Activated CD4-positive, alpha-beta T cell treated with anti-CD3 and anti-CD28 coated beads, Interleukin-2, amount 50 U/mL, for 24 hours (primary cell): ENCODE measurements around the gene TTC7B.

Source experiments
- DNase-seq, 2 donors: peaks; one replicate each; pipeline ENCODE4 v3.0.0-alpha.2; 2020; ENCODE audit warnings: low read depth in 1 of 2, low spot score in 1 of 2

The TTC7B gene

DNA sequence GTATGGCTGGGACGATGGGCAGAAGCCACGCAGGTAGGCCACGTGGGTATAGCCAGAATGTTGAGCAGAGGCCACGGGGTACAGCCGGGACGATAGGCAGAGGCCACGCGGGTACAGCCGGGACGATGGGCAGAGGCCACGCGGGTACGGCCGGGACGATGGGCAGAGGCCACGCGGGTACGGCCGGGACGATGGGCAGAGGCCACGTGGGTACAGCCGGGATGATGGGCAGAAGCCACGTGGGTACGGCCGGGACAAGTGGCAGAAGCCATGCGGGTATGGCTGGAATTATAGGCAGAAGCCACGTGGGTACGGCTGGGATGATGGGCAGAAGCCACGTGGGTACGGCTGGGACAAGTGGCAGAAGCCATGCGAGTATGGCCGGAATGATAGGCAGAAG, 195.0 kb downstream of the TTC7B start:
- no peak for DNase-seq

DNA sequence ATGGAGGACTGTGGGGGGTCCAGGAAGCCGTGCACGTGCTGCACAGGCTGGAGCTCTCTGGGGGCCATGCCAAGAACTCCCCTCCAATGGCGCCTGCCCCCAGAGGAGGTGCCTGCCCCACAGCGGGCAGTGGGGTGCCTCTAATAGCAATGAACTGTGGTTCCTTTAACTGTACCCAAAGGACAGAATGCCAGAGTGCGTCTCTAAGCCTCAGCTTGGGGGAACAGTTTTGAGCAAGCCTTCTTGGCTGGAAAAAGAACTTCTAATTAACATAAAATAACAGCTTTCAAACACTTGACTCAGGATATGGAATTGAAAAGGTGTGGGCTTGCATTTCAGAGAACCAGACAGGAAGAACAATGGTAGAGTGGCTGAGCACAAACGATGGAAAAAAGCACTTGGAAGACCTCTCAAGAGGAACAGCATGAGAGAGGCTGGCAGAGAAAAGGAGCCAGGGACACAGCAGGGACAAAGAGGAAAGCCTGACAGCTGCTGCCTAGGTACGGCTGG, 195.6 kb downstream of the TTC7B start:
- no peak for DNase-seq

GRCh38 chr14:90619911-90620310, 196.3 kb downstream of the TTC7B start:
- DNase-seq, result no peak

- DNase-seq, result no peak
Measured at GRCh38 chr14:90617961-90618360, 198.3 kb downstream of the TTC7B start.

DNA sequence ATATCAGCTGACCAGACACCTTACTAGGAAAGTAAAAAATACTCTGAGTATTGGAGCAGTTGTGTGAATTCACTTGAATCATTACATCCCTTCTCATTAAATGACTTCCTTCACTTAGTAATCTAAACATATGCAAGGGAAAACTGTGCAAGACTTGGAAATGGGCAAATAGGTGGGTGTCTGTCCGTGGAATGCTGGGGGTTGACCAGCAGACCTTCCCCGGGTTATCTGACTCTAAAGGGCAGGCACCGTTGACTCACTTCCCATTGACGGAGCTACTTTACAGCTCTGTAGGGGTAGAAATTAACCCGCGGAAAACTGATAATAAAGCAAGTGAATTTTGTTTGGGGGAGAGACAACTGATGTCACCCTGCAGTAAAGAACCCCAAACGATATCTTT, 199.3 kb downstream of the TTC7B start:
- DNase-seq, result no peak

GRCh38 chr14:90616313-90616712, 199.9 kb downstream of the TTC7B start:
- no peak for DNase-seq

GRCh38 chr14:90615517-90616060, 200.6 kb downstream of the TTC7B start:
- no peak for DNase-seq

GRCh38 chr14:90614696-90615516, 201.3 kb downstream of the TTC7B start:
- DNase-seq, result no peak

DNA sequence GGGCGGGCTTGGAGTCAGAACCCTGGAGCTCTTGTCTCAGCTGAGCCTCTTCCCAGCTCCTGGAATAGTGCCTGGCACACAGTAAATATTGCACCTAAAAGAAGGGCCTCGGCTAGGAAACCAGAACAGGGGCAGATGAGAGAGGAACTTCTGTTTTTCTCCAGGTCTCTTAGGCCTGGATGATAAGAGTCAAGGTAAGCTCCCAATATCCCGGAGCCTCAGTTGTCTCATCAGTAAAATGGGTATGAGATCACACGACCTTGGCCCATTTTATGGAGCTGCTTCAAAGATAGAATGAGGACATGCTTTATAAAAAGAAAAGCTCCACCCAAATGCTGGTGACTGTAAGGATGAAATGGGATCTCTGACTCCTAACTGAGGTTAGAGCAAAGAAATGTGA, 202.2 kb downstream of the TTC7B start:
- DNase-seq, result no peak

DNA sequence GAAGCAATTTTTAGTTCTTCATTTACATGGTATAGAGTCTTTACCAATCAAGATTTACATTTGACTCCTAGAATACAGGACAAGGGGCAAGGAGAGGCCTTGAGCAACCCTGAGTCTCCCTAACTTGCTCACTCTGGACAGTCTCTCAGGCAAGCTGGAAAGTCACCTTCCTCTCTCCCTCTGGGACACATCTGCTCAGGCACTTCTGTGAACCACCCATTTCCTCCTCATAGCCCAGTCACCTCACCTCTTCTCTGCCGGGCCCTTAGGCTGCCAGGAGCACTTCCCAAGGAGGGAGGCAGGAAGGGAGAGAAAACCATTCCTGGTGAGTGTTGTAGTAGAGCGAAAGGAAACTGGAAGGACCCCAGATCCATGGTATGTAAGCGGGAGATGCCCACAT, 202.8 kb downstream of the TTC7B start:
- no peak for DNase-seq

DNA sequence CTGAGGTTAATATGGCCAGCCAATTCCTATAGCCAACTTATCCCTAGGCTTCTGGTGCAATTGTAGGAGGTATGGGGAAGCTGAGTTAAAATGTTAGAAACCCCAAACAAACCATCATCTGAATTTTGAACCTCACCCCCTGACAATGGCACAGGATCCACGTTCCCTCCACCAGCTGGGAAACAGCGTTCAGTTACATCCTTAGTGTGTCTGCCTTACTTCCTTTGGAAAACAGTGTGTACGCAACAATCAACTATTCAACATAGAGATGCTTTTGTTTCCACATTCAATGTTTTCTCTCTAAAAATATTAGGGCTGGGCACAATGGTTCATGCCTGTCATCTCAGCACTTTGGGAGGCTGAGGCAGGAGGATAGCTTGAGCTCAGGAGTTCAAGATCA, 203.4 kb downstream of the TTC7B start:
- no peak for DNase-seq

DNA sequence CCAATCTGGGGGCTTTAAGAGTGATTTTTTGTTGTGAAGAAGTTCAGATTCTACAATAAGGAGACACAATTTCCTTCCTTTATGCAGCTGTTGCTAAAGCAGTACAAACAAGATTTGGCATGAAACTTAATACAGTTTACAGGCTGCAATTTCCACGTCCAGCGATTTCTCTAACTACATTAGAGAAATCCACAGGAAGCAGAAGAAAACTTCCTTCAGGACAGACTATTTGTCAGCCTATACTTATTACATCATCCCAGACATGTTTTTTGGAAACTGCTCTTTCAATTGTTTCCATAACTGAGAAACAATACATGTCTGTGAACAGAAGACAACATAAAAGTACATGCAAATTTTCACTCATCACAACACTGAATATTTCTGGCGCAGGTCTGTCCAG, 204.3 kb downstream of the TTC7B start:
- DNase-seq, result no peak

DNA sequence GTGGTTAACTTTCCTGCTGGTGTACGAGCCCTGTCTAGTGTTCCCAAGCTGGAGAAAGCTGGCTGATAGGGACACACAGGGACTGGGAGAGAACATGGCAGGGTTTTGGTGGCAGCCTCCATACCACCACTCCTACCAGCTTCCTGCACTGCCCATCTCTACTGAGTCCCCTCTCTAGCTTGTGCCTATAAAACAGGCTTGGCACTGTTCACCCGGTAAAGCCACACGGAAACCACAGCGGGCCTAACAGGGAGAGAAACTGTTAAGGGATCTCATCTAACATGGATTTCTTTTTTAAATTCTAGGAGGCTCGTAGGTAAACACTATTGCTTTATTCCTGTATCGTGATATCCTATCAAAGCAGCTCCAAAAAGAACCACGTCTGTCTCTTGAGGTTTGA, 204.7 kb downstream of the TTC7B start:
- DNase-seq, result no peak

GRCh38 chr14:90610346-90611040, 205.7 kb downstream of the TTC7B start:
- no peak for DNase-seq

DNA sequence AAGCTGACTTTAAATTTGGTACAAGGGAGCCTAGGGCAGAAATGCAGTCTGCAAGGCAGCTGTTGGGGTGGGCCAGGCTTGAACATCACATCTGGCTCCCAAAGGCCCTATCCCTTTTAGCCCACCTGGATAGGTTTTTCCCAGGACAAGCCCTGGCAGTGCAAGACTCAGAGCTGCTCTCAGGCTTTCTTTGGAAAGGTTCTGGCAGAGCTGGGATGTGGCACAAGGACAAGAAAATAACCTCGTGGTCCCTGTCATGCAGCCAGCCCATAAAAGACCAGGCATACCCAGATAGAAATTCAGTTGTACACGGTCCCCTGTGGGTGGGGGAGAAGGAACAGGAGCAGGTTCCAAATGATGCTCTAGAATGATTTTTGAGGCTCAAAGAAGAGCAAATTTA, 206.9 kb downstream of the TTC7B start:
- DNase-seq, result no peak

DNA sequence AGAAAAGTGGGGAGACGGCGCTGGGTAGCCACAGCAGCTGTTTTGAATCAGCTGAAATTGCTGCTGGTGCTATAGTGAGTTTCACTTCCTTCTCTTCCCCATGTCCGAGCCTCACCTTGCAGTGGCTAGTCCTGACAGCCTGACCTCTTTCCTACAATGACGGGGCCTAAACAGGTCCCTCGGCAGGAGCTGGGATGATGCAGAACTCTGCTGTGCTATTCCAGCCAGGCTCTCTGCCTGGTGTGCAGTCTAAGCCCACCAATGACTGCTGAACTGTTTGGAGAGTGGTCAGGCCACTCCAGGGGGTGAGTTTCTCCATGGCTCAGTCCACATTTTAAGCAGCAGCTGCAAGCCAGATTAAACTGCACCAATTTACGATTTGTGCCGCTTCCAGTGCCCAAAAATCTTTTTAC, 207.3 kb downstream of the TTC7B start:
- DNase-seq, result no peak

GRCh38 chr14:90608281-90608680, 207.9 kb downstream of the TTC7B start:
- DNase-seq, result no peak

- no peak for DNase-seq
Measured at GRCh38 chr14:90607141-90607540, 209.1 kb downstream of the TTC7B start.

DNA sequence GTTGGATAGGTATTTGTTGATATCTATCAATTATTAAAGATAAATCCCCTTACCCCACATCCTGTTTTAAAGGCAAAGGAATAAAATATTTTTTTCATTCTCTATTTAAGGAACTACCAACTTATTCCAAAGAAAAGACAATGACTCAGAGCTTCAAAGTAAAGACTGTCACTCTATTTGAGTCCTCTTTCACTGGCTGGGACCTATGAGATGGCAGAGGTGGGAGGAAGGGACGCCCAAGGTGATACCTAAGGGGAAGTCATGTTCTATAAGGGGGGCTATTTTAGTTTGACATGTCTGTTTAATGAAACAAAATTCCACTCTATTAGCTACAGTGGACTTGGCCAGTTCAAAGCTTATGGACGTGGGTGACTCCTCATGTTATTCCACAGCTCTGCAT, 209.8 kb downstream of the TTC7B start:
- no peak for DNase-seq

DNA sequence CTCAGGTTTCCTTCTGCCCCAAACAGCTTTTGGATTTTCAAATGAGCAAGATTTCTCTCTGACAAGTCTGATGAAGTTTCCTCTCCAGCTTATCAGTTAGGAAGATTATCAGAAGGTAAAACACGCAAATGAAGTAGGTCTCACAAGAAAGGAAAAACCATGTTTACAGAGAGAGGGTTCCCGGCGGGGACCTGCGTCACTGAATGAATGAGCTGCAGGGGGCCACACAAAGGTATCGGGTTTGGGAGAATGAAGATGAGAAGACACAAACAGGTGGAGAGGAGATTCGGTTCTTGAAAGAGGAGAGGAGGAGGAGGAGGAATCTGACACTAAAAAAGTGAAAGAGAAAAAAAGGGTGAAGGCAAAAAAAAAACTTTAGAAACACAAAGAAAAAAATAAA, 210.8 kb downstream of the TTC7B start:
- DNase-seq, result no peak

- DNase-seq, result no peak
Measured at GRCh38 chr14:90604356-90604755, 211.9 kb downstream of the TTC7B start.

DNA sequence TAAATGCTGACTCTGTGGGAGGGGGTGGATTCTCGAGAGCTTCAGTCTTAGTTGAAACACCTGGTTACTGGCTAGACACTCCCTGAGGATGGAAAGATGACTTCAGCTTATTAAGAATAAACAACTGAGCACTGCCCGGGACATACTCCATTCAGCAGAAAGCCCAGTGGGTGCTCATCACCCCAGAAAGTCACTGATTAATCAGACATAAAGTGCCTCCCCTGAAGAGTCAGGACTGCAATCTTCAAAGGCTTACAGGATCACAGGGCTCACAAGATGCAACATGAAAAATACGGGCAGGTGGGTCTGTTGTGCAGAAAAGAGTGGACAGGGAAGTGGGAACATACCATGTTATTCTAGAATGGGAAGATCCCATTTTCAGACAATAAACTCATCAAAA, 212.4 kb downstream of the TTC7B start:
- no peak for DNase-seq
